Epithelial cell of proximal tubule (primary cell): Measurements from ENCODE around the gene PLN. TPM values are rescaled to one million over a fixed set of nuclear protein-coding genes. Genes with fewer than 3 reads are reported as not detected.

ENCODE experiments used
- DNase-seq: peaks from one replicate; pipeline ENCODE4 v3.0.0-alpha.2; 2011; ENCODE audit warnings: low read depth
- H3K4me3 ChIP-seq: 2 replicates; pipeline ENCODE4 v1.5.1; 2011; ENCODE audit warnings: low read depth, mild to moderate bottlenecking, low read length
- total RNA-seq: library from RNA; depleted of rRNA; stranded (reverse); fragments of >200 nt; gene quantifications from 2 replicates; pipeline ENCODE4 v1.2.3, GENCODE V29; 2015
- TF ChIP-seq, protein P1 (sequence below): conservative IDR thresholded peaks from 2 replicates; pipeline ENCODE4 v1.5.1; 2012; ENCODE audit warnings: low read depth, mild to moderate bottlenecking, low read length

The PLN gene
- total RNA-seq, 1 donor from 2014 or later: not detected

DNA sequence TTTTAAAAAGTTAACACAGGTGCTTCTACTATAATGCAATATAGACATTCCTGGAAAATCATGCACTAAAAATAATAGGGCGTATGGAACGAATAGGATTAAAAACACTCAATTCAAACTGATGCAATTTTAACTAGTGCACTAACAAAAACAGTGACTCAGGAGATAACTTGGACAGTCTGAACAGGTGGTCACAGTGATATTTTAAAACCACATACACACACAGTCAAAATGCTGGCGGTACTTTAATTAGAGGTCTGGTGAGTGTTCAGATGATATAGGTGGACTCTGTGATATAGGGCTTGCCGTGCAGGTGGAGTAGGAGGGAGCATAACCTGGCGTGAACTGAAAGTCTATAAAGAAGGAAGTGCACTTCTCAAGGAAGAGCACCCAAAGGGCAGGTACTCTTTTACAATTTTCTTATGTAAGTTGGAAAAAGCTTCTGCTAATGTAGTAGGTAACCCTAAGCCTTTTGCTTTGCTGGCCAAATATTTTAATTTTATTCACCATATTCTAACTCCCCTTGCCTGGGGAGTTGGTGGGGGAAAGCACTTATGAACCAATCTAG, 41.9 kb upstream of the PLN start:
- no peak for DNase-seq
- TF ChIP-seq, protein P1, sequence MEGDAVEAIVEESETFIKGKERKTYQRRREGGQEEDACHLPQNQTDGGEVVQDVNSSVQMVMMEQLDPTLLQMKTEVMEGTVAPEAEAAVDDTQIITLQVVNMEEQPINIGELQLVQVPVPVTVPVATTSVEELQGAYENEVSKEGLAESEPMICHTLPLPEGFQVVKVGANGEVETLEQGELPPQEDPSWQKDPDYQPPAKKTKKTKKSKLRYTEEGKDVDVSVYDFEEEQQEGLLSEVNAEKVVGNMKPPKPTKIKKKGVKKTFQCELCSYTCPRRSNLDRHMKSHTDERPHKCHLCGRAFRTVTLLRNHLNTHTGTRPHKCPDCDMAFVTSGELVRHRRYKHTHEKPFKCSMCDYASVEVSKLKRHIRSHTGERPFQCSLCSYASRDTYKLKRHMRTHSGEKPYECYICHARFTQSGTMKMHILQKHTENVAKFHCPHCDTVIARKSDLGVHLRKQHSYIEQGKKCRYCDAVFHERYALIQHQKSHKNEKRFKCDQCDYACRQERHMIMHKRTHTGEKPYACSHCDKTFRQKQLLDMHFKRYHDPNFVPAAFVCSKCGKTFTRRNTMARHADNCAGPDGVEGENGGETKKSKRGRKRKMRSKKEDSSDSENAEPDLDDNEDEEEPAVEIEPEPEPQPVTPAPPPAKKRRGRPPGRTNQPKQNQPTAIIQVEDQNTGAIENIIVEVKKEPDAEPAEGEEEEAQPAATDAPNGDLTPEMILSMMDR: no peak

DNA sequence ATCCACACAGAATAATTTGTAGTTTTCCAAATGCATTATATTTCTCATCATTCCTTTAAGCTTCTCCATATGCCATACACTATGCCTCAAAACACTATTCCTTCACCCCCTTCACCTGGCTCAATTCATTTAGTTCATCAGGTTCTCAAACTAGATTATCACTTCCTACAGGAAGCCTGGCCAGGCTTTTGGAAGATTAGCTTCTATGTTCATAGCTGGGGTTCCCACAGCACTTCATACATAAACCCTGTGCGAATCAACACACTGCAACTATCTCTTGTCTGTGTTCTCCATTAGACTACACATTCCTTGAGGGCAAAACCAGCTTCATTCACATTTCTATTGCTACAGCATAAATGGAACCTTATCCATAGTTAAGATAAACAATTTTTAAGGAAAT, 40.5 kb upstream of the PLN start:
- no peak overlapping the region for H3K4me3 ChIP-seq
- TF ChIP-seq, protein P1: no peak

More for the DNA sequence above, 41.9 kb upstream of the PLN start:
- H3K4me3 ChIP-seq: no peak overlapping the region

DNA sequence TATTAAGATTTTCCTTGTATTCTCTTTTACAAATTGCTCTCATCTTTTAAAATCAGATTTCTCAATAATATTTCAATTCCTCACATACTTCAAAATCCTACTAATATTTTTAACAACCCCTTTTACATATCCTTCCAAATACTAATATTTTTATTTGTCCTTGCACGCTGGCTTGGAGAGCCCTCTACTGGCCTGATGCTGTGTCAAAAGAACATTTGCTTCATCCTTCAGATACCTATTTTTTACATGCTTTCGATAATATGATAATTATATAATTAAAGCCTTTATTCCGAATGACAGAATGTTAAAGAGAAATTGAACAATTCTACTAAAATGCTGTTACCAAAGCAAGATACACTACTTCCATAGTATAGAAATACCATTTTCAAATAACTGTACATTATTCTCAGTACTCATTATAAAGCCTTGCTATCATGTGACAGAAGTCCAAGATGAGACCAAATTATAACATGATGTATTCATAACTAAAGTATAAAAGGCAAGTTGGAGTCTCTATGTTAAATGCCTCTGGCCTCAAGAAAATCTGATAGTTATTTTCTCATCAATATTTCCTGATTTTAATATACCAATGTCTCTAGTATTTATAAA, 39.0 kb upstream of the PLN start:
- TF ChIP-seq, protein P1: peak; percentile 84
- no peak overlapping the region for H3K4me3 ChIP-seq
- no peak for DNase-seq

More for the DNA sequence above, 40.5 kb upstream of the PLN start:
- no peak for DNase-seq

DNA sequence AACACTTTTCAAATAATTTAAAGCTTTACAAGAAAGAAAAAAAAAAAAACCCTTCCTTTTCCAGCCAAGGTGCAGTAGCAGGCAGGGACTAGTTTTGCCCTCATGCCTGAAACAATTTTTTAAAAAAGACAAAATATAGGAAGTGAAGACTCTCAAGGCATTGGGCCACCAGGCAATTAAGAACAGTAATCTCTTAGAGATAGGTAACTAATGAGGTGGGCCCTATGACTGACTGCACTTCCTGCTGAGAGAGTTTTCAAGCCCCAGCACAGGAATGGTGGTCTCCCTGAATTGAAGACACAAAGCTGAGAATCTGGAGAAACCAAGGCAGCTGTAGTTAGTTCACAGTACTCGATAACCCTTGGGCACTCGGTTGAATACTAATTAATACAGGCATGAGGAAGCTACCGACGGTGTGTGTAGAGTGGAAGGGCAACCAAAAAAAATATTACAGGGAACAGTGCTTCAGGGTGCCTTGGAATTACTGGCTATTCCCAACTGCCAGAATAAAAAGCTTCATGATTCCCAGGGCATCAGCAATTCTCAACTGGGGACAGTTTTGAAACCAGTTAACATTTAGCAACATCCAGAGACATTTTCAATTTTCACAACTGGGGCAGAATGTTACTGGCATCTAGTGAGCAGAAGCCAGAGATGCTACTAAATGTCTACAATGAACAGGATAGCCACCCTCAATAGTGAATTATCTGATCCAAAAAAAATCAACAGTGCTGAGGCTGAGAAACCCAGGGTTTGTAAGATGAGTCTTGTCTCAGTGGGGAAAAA, 36.0 kb upstream of the PLN start:
- TF ChIP-seq, protein P1: no peak
- no peak for DNase-seq

DNA sequence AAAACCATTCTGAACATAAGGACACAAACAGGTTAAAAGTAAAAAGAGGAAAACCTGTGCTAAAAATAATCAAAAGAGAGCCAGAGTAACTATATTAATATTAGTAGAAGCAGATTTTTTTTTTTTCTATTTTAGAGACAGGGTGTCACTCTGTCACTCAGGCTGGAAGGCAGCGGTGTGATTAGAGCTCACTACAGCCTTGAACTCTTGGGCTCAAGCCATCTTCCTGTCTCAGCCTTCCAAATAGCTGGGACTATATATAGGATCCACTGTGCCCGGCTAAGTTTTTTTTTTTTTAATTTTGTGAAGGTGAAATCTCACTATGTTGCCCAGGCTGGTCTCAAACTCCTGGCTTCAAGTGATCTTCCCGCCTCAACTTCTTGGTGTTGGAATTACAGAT, 33.4 kb upstream of the PLN start:
- no peak for DNase-seq
- H3K4me3 ChIP-seq: no peak overlapping the region
- TF ChIP-seq, protein P1: no peak

More for the DNA sequence above, 36.0 kb upstream of the PLN start:
- no peak overlapping the region for H3K4me3 ChIP-seq

DNA sequence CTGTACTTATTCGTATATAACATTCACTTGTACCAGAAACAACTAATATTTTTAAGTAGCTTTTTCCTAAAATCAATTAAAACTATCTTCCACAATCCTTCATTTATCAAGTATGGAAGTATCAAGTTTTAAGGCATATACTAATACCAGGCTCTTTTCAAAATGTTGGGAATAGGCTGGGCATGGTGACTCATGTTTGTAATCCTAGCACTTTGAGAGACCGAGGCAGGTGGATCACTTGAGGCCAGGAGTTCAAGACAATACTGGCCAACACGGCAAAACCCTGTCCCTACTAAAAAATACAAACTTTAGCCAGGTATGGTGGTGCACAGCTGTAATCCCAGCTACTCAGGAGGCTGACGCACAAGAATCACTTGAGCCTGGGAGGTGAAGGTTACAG, 25.7 kb upstream of the PLN start:
- no peak for DNase-seq
- no peak overlapping the region for H3K4me3 ChIP-seq
- TF ChIP-seq, protein P1: no peak
